T-helper 9 cell (primary cell): ENCODE results near the gene TRABD.
"Not testable (repeated sequence)": the region's sequence is repeated elsewhere in the genome, so short reads cannot be mapped to it uniquely, and the experiment has no call there.

ENCODE experiments used
- DNase-seq: peaks from one replicate; pipeline ENCODE4 v3.0.0-alpha.2; 2020

Gene TRABD

GRCh38 chr22:50204571-50204970, 18.9 kb downstream of the TRABD start:
- DNase-seq = no peak

GRCh38 chr22:50204998-50205397, 19.3 kb downstream of the TRABD start:
- DNase-seq = not testable (repeated sequence)

DNA sequence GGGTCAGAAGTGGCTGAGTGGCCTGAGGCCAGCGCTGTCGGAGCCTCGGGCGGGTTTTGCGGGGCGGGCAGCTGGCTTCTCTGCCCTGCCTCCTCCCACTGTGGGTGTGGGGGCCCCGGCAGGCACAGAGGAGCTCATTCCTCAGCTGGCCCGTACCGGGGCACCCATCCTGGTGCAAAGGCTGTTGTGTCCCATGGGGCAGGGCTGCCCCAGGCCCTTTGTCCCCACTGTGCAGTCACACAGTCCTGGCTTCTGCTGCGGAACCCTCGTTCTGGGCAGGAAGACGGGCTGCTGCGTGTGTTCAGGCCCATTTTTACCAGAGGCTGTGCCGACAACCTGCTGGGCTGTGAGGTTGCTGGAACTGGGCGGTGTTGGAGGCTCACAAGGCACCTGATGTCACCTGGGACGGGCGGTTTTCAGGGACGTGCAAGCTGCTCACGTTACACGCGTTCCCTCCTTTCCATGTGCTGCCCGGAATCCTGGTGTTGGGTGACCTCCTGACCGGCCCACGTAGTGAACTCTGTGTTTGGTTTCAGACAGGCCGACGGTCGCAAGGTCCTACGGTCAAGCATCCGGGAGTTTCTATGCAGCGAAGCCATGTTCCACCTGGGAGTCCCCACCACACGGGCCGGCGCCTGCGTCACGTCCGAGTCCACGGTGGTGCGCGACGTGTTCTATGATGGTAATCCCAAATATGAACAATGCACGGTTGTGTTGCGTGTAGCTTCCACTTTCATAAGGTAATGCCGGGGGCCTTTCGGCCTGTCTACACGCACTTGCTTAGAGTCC, 20.3 kb downstream of the TRABD start:
- DNase-seq = no peak

- no peak for DNase-seq
These were observed 20.9 kb downstream of the TRABD start for GRCh38 chr22:50206599-50206998.

- DNase-seq = no peak
These were observed 21.8 kb downstream of the TRABD start for GRCh38 chr22:50207383-50208140.

DNA sequence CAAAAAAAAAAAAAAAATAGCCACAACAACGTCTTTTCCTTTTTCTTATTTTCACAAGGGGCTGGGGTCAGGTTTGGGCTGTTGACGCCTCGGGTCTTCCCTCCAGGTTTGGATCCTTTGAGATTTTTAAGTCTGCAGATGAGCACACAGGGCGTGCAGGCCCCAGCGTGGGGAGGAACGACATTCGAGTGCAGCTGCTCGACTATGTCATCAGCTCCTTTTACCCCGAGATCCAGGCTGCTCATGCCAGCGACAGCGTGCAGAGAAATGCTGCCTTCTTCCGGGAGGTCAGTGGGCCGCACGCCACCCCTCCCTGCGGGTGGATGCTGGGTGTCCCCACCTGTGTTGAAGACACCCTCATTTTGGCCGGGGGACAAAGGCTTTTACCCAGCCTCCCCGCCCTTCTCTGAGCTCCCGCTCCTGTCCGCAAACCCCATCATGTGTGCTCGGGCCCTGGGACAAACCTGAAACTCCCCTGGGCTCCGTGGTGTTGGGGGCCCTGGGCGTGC, 22.8 kb downstream of the TRABD start:
- DNase-seq = no peak

- DNase-seq = no peak
These were observed 23.5 kb downstream of the TRABD start for GRCh38 chr22:50208939-50209892.

- DNase-seq = peak; percentile 70
These were observed 24.2 kb downstream of the TRABD start for GRCh38 chr22:50209893-50210292.

- no peak for DNase-seq
These were observed 24.8 kb downstream of the TRABD start for GRCh38 chr22:50210378-50211139.

DNA sequence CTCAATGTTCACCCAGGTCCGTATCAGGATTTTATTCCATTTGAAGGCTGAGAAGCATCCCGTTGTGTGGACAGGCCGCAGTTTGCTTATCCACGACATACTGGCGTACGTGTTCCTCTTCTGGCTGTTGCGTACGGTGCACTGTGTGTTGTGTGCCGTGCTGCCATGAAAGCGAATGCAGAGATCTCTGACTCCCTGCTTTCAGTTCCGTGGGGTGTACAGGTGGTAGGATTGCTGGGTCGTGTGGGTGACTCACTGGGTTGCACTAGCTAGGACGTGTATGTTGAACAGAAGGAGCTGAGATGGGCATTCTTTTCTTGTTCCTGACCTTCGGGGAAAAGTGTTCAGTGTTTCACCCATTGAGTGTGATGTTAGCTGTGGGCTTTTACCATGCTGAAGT, 25.4 kb downstream of the TRABD start:
- no peak for DNase-seq

GRCh38 chr22:50213263-50213662, 27.6 kb downstream of the TRABD start:
- no peak for DNase-seq

DNA sequence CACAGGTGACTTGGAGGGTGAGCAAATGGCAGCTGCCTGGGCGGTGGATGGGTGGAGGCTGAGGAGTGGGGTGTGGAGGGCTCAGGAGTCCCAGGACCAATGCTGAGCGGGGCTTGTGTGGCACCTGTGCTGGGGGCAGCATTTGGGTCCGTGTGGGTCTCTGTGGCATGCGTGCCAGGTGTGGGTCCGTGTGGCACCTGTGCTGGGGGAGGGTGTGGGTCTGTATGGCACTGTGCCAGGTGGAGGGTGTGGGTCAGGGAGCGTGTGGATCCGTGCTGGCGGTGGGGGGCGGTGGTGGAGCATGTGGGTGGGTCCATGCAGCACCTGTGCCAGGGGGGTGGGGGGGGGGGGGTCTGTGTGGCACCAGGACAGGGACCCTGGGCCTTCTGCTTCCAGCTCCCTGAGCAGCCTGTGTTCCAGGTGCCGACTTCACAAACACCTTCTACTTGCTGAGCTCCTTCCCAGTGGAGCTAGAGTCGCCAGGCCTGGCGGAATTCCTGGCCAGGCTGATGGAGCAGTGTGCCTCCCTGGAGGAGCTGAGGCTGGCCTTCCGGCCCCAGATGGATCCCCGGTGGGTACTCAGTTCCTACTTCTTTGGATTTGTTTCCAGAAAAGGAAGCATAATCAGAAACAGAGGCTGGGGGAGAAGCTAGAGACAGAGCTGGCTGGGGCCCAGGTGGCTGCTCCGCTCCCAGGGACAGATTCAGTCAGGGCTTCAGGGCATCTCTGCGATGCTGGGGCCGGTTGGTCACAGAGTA, 29.8 kb downstream of the TRABD start:
- no peak for DNase-seq

DNA sequence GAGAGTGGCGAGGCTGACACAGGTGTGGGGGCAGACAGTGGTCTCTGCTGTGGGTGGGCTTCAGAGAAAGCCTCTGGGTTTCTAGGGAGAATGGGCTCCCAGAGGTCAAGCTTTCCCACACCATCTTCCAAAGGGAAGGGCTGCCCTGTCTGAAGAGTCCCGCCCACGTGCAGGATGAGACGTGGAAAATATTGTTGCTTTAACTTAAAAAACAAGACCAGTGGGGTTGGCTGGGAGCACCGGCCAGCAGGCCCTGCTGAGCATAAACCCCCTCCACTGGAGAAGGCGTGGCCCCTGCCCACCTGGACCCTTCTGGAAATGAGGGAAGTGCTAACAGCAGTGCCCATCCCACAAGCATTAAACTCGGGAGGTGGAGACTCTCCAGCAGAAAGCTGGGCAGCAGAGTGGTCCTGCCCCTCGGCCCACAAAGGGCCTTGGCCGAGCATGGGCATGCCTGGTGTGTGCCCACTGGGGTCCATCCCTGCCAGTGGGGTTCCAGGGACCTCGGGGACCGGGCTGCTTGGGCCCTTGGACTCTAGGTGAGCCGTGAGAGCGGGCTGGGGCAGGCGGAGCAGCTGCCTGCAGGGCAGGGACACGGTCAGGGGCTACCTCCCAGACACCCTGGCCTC, 30.5 kb downstream of the TRABD start:
- no peak for DNase-seq

DNA sequence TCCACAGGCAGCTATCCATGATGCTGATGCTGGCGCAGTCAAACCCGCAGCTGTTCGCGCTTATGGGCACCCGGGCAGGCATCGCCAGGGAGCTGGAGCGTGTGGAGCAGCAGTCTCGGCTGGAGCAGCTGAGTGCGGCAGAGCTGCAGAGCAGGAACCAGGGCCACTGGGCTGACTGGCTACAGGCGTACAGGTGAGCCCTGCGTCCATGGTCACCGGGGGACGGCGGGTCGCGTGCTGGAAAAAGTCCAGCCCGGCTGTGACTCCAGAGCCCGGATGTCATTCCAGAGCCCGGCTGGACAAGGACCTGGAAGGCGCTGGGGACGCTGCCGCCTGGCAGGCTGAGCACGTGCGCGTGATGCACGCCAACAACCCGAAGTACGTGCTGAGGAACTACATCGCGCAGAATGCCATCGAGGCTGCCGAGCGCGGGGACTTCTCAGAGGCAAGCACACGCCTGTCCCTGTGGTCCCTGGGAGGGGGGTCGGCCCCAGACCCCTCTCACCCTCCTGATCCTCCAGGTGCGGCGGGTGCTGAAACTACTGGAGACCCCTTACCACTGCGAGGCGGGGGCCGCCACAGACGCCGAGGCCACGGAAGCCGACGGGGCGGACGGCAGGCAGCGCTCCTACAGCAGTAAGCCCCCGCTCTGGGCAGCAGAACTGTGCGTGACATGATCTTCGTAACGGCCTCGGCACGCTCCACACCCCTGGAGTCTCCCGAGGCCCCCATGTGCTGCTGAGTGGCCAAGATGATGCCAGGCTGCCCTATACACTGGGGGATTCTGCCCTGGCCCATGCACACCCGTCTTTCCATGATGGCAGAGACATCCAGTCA, 31.2 kb downstream of the TRABD start:
- DNase-seq = no peak

DNA sequence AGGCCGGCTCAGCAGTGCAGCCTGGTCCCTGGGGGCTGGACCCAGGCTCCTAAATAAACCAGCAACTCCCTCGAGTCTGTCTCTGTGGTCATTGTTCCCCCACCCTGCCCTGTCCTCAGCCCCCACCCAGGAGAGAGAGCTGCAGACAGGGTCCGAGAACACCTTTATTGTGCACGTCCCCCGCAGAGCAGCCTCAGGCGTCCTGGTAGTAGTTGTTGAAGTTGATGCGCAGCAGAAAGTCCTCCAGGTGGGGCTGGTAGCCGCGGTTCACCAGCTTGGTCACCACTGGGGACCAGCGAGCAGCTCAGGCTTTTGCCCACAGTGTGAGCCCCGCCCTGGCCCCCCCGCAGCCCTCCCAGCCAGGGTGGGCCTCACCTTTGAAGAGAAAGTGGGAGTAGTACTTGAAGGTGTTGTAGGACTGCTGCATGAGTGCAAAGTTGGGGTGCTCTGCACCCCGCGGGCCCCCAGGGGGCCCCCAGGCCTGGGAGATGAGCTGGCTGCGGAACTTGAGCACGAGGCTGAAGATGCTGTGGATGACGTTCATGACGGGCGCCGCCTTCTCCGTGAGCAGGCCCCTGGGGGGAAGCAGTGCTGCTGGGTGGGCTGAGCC, 31.9 kb downstream of the TRABD start:
- no peak for DNase-seq

- no peak for DNase-seq
These were observed 32.7 kb downstream of the TRABD start for GRCh38 chr22:50218153-50218995.

- DNase-seq = no peak
These were observed 33.4 kb downstream of the TRABD start for GRCh38 chr22:50218996-50219727.
